Femur (tissue), 1 donor: ENCODE data around the gene LRRC43.

Source experiments
- DNase-seq: peaks from one replicate; pipeline ENCODE4 v3.0.0-alpha.2; 2017

The LRRC43 gene

GRCh38 chr12:122226366-122227125 is 43.6 kb downstream of the LRRC43 start:
- no peak for DNase-seq

GRCh38 chr12:122227341-122227740 is 44.4 kb downstream of the LRRC43 start:
- DNase-seq: no peak

- no peak for DNase-seq
These were observed 45.2 kb downstream of the LRRC43 start for GRCh38 chr12:122228092-122228491.

GRCh38 chr12:122230798-122231197 is 47.9 kb downstream of the LRRC43 start:
- no peak for DNase-seq

- DNase-seq: no peak
These were observed 49.8 kb downstream of the LRRC43 start for GRCh38 chr12:122232691-122233090.

GRCh38 chr12:122235741-122236140 is 52.8 kb downstream of the LRRC43 start:
- DNase-seq: no peak

- no peak for DNase-seq
These were observed 55.9 kb downstream of the LRRC43 start for GRCh38 chr12:122238861-122239260.

- DNase-seq: no peak
These were observed 61.0 kb downstream of the LRRC43 start for GRCh38 chr12:122243965-122244364.

GRCh38 chr12:122244565-122245371 is 61.8 kb downstream of the LRRC43 start:
- no peak for DNase-seq

- DNase-seq: no peak
These were observed 62.6 kb downstream of the LRRC43 start for GRCh38 chr12:122245553-122245952.

GRCh38 chr12:122250047-122250446 is 67.1 kb downstream of the LRRC43 start:
- DNase-seq: no peak

- DNase-seq: no peak
These were observed 67.6 kb downstream of the LRRC43 start for GRCh38 chr12:122250536-122250935.
